Right renal pelvis (tissue), 4 donors: ENCODE data around the gene LRRIQ4. TPM values are rescaled to one million over a fixed set of nuclear protein-coding genes. Genes with fewer than 3 reads are reported as not detected.

ENCODE experiments used
- DNase-seq, 4 donors: peaks; one replicate each; pipeline ENCODE4 v3.0.0-alpha.2; 2013; ENCODE audit warnings: low read depth in 4 of 4, low spot score in 3 of 4, missing footprints in 1 of 4
- polyA plus RNA-seq, 4 donors: library from polyadenylated mRNA; unstranded; fragments of 120-200 nt; gene quantifications; one replicate each; pipeline ENCODE4 v1.2.1, GENCODE V29; 2013; ENCODE audit not compliant: insufficient read length in 4 of 4

LRRIQ4 gene
- polyA plus RNA-seq: under 1 TPM in 3 of 4 donors, not detected in 1; 0.10 to 0.17 (median 0.16) TPM

DNA sequence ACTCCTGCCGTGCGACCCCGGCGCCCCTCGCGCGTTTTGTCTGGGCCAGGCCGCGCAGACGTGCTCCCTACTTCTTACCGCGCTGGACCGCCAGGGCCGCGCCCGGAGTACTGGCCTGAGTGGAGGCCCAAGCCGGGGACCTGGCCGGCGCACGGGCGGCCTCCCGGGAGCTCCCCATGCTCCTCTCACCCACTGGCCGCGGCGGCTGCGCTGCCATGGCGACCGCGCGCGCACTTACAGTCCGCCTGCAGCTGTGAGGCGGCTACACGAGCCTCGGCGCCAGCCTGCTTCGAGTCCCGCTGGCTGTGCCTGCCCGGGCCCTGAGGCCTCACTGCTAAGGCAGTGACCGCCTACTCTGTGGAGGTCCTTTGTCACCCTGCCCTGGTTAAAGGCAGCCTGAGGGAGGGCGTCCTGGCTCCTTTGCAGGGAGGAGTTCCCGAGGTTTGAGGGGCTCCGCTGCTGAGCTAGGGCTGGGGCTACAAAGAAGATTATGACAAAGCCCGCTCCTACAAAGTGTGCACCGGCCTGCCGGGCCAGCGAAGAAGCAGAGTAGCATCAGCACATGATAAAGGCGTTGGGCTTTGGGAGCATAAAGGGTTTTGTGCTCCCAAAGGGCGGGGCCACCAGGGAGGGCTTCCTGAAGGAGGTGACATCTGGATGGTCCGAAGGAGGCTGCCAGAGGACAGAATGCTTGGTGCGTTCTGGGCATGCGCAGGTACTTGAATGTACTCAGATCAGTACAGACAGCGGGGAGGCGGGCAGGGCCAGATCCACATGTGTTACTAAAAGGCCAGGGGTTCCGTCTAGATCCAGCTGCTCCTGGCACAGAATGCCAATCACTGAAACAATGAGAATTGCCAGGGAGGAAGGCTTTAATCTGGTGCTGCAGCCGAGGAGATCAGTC, at the start of gene LRRIQ4, which contains the start of gene LRRC34:
Gene LRRIQ4, plus strand, starts transcription at position 539 of the 904 bp plus-strand sequence. CDS start 9,052 bp downstream, outside the sequence.
Gene LRRC34, minus strand, starts transcription at position 573 of the 904 bp plus-strand sequence. Its CDS starts 356 bp downstream, at position 217.
- DNase-seq: peak; percentile 43 to 66 (median 58)

DNA sequence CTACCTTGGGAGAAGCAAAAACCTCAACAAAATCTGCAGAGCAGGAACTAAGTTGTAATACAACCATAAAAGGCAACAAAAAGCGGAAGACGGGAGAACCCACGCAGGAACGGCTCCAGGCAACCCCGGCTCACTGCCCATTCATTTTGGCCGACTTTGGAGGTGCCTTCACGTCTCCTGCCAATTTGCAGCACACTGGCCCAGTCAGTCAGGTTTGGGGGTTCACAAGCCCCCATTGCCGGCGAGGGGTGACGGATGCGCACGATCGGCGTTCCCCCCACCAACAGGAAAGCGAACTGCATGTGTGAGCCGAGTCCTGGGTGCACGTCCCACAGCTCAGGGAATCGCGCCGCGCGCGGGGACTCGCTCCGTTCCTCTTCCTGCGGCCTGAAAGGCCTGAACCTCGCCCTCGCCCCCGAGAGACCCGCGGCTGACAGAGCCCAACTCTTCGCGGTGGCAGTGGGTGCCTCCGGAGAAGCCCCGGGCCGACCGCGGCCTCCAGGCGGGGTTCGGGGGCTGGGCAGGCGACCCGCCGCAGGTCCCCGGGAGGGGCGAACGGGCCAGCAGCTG, 48.3 kb upstream of the LRRIQ4 start:
- DNase-seq: peak in 2 of 4 donors; percentile 35 to 46

DNA sequence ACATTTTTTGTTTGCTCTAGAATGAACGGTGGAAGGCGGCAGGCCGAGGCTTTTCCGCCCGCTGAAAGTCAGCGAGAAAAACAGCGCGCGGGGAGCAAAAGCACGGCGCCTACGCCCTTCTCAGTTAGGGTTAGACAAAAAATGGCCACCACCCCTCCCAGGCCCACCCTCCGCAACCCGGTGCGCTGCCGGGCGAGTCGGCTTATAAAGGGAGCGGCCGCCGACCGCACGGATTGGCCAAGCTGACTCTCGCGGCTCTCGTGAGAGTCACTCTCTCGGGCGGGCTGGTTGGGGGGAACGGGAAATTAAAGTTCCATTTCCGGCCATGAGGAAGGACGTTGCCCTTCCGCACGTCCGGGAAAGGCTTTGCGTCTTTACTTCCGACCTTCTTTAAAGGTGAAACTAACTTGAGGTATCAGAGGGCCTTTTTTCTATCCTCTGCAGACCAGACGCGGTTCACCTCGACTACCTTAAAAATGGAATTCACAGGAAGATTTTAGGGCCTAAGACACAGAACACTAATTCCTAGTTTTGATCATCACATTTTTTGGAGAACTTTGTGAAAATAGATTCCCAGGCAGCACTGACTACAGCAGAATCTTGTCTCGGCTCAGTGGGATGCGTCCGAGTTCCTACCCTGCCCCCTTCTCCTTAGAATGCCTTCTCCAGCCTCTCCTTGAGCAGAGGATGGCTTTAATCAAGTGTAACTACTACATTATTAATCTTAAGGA, 47.6 kb upstream of the LRRIQ4 start, which contains the start of gene TERC:
Gene TERC, minus strand, starts transcription at position 179 of the 731 bp plus-strand sequence.
- peak; percentile 80 to 90 (median 88) for DNase-seq

DNA sequence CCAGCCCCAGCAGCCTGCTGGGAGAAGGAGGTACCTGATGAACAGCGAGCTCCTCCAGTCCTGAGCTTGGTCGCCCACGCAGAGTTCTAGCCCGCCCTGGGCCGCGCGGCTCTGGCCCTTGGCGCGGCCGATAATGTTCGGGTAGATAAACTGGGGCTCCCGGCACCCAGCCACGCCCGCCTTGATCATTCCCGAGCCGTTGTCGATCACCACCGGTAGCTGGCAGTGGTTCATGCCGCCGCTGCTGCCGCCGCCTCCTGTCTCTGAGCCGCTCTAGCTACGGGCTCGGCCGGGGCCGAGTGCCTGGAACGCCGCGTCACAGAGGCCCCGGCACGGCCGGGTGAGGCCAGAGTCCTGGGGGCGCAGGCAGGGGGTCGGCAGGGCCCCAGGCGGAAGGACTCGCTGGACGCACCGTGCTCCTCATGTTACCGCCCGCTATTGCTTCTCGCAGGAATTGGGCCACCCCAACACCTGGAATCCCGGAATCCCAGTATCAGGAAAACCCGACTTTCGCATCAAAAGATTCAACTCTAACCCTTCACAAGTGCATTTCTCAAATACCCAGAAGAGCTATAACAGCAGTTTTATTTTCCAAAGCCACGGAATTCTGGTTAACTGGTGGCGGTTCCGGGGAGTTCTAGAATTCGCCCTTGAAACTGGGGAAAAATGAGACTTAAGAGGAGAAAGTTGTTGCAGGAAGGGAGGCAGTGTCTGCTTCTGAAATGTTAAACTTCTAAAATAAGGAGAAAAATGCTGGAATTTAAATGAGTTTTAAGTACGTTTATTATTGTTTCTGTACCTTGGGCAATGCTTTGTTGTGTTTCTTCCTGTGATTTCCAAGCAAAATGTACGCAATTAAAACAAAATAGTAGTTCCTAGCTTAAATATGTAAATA, 43.1 kb upstream of the LRRIQ4 start, which contains the start of gene ACTRT3:
Gene ACTRT3, minus strand, starts transcription at position 275 of the 895 bp plus-strand sequence. Its CDS starts 41 bp downstream, at position 234.
- peak; percentile 38 to 73 (median 55) for DNase-seq

DNA sequence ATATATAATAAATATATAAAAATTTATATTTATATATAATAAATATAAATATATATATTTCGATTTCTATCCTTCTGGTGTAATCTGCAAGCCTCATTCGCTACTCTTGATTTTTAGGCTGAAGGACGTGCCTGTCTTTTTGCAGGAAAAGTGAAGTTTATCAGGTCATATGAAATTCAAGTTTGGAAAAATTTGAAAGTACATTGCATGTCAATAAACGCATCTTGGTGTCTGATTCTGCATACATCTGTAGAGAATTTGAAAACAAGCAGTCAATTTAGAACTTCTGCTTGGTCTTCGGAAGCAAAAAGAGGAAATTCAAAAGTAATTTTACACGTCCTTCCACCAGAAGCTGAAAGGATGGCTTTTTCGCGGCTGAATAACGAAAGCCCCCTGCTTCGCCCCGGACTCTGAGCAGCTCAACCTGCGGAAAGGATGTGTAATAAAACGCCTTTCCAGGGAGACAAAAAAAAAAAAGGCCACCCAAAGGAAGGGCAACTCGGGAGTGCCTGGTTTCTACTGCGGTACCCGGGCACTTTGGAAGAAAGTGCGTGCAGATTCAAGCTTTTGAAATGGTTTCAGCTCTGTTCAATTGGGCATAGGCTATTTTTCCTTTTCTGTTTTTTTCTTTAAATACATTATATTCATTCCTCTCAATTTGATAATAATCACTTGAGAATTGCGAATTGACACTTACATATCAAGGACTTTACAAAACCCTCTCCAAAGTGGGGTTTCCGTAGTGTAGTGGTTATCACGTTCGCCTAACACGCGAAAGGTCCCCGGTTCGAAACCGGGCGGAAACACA, 41.0 kb upstream of the LRRIQ4 start:
- DNase-seq: peak; percentile 80 to 89 (median 87)

DNA sequence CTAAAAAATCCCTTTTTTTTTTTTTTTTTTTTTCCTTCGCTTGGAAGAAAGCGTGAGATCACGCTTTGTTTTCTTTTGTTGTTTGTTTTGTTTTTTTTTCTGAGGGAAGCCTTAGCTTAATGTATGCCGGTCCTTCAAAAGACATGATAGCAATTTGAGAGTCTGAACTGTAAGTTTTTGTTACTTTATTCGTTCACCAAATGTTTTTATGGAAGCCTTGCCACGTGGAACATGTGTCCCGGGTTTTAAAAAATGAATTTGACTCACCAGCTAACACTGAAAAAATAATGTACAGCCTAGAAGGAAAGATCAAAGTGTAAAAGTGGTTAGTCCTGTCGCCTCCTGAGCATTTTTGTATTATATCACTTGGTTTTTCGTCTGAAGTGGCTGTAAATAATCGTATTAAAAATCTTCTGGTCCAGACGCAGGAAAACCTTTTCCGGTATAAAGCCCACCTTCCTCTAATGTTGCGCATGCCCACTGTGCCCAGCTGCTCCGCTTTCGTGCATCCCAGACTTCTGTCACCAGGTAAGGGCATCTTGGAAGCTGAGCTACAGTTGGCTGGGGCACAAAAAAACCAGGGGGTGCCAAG, 40.3 kb upstream of the LRRIQ4 start:
- DNase-seq: peak; percentile 70 to 84 (median 74)

DNA sequence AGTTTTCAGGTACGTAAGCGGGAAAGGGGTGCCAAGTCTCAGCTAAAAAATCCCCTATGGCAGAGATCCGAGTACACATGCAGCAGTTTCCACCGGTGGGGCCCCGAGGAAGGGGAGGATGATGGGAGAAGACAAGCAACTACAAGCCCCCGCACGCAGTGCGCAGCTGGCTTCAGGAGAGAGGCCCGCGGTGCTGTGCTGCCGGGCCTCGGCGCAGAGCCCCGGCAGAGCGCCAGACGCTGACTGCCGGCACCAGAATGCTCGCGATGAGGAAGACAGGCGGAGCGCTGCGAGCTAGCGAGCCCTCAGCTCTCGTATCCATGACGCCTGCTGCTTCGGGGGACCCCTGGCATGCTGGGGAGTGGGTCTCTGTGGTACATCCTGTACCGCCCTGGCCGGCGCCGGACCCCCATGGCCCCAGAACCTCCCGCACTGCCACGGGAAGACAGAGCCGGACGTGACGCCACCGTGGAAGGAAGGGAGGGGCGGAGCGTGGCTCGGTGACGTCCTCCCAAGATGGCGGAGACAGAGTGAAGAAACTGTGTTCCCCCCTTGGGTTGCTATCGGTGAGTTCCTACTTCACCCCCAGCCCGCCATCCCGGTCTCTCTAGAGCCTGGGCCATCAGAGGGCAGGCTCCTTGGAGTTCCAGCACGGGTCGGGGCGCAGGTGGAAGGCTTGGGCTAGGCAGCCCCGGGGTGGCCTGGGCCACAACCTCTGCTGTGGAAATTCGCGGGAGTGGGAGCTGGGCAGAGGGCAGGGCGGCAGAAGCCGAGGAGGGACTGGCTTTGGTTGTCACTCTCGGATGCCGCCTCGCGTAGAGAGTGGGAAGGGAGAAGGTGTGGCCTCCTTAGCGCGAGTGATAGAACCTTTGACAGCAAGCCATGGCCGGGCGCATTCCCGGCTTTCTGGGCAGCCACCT, 39.5 kb upstream of the LRRIQ4 start, which contains the start of gene MYNN:
Gene MYNN, plus strand, starts transcription at position 500 of the 920 bp plus-strand sequence. CDS start 900 bp downstream, outside the sequence.
- DNase-seq: peak; percentile 83 to 93 (median 86)

DNA sequence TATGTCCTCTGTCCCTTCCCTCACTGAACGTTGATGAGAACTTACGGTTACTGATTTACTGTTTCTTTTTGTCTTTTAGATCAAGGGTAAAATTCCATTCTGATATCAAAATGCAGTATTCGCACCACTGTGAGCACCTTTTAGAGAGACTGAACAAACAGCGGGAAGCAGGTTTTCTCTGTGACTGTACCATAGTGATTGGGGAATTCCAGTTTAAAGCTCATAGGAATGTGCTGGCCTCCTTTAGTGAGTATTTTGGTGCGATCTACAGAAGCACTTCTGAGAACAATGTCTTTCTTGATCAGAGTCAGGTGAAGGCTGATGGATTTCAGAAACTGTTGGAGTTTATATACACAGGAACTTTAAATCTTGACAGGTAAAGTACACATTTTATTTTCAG, 38.5 kb upstream of the LRRIQ4 start:
- DNase-seq: no peak

DNA sequence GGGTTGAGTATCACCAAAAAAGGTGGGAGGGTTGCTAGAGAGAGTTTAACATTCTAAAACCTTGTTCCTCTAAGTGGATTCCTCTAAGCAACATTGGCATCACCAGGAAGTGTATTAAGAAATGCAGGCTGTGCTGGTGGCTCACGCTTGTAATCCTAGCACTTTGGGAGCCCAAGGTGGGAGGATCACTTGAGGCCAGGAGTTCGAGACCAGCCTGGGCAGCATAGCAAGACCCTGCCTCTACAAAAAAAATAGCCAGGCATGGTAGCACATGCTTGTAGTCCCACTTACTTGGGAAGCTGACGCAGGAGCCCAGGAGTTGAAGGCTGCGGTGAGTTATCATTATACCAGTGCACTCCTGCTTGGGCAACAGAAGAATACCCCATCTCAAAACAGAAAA, 34.8 kb upstream of the LRRIQ4 start:
- DNase-seq: no peak

DNA sequence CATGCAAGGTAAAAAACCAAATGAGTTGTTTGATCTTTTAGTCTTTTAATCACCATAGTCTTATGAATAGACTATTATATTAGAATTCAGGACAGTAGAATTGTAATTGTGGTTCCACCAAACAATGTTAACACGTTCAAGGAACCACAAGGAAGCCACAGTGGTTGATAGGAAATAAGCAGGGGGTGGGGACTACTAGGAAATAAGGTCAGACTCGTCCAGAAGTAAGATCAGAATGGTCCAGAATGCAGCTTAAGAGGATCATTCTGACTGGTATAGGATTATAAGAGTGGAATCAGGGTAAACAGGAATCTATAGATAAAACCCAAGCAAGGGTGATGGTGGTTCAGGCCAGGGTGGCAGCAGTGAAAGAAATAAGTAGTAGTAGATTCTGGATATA, 31.9 kb upstream of the LRRIQ4 start:
- no peak for DNase-seq

DNA sequence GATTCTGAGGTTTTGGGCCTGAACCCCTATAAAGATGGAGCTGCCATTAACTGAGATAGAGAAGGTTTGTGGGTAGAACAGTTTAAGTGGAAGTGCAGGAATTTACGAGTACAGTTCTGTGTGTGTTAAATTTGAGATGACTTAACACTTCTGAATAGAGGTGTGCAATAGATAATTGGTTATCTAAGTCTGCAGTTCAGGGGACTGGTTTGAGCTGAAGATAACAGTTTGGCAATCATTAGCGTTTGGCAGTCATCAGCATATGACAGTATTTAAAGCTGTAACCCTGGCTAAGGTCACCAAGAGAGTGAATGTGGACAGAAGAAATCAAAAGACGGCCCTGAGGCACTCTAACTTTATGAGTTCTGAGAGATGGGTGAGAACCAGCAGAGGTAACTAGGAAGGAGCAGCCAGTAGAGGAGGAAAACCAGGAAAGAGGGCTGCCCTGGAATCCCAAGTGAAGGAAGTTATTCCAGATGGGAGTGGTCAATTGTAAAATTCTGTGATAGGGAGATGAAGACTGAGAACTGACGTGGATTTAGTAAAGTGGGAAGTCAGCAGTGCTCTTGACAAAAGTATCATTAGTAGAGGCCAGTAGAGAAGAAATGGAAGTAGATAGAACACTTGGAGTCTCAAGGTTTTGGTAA, 31.3 kb upstream of the LRRIQ4 start:
- DNase-seq: no peak

DNA sequence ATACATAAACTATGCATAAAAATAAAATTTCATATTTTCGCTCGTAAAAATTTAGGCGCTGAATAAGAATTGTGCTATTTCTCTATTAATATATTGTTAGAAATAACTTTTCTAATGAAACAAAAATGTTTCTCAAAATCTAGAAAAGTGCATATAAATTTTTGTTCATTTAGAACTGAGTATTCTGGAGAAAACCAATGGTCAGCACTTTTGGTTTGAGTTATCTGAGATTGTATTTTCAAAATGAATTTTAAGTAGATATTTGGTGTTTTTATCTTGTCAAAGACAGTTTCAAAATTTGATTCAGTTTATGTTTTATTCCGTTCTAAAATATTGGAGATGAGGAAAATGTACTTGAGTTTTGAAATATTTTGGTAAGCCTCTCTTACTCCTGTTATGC, 25.6 kb upstream of the LRRIQ4 start:
- no peak for DNase-seq

DNA sequence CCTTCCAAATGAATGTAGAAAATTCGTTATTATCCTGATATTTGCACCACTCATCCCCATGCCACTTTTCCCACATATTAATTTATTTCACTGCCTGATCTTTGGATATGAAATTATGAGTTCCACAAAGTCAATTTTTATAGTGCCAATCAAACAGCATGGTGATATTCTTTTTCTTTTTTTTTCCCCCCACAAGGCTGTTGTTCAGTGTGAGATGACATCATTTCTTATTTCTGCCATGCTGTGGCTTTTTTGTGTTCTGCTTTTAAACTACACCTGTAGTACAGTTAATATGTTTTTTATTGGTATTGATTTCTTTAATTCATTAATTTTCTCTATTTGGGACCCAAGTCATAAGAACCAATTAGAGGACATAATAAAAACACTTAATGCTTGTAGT, 24.9 kb upstream of the LRRIQ4 start:
- DNase-seq: no peak

DNA sequence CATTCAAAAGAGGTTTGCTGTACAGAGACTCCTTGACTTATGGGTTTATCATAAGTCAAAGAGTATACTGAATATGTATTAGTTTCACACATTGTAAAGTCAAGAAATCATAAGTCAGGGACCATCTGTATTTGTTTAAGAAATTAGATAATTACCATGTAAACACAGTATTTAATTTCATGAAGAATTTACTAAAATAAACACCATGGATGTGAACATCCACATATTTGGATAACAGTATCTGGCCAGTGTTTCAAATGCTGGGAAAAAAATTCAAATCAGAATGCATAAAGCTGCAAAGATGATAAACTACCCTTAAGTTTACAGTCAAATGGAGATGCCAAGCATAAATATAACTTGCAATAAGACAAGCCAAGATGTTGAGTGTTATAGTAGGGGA, 22.5 kb upstream of the LRRIQ4 start:
- DNase-seq: no peak

DNA sequence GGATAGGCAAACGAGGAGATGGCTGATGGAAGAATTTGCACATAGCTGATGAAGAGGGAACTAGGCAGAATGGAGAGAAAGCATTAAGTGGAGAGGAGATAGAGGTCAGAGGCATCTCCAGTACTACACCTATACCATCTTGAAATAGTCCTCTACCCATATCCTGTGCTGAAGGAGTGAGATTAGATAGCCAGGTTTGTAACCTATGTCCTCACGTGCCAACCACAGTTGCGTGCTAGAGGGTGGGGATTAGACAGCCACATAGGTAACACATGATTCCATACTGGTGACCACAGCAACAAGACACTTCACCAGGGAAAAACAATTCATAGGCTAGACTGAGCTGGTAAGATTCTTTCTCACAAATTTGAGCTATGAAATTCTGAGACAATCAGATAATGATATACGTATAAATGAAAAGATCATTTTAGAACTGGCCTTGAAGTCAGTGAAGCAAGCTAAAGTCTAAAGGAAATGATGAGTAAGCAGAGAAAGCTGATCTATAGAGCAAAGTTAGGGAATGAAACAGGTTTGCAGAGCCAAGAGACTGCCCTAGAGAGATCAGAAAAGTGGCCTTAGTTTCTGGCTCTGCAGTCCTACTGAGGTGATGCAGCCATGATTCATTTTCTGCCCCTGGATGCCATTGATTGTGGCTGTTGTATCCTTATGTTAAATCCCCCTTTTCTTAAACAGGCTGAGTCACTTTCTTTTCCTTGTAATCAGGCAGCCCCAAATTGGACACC, 21.8 kb upstream of the LRRIQ4 start:
- no peak for DNase-seq

DNA sequence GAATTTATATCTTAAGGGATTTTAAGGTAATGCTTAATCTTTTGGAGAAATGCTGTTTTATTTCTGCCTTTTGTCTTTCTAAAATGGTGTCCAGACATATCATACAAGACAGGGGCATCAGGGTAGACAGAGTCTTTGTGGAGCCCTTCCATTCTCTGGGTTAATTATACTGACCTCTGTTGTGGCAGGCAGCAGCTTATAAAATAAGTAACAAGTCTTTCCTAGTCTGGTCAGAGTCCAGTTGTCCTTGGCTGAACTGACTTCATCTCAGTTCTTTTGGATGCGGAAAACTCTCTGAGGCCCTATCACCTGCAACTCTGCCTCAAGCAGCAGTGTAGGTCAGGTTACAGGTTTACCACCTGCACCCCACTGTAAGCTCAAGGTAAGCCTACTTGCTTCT, 20.3 kb upstream of the LRRIQ4 start:
- no peak for DNase-seq
